GM19043 (cell line): ENCODE measurements around the gene OPTC.

Source experiments
- ATAC-seq: cut with Tn5 transposase; IDR thresholded peaks from one replicate; pipeline ENCODE4 v1.9.1; 2021; ENCODE audit warnings: low read depth; ENCODE audit not compliant: unreplicated experiment

OPTC gene

GRCh38 chr1:203528976-203529835 is 35.3 kb downstream of the OPTC start:
- ATAC-seq = no peak

- ATAC-seq = no peak
Observed at GRCh38 chr1:203531063-203531462, 37.1 kb downstream of the OPTC start.

GRCh38 chr1:203534012-203534411 is 40.1 kb downstream of the OPTC start:
- no peak for ATAC-seq

GRCh38 chr1:203534526-203534925 is 40.6 kb downstream of the OPTC start:
- no peak for ATAC-seq

GRCh38 chr1:203536575-203536974 is 42.6 kb downstream of the OPTC start:
- ATAC-seq = no peak

- no peak for ATAC-seq
Observed at GRCh38 chr1:203536980-203537455, 43.1 kb downstream of the OPTC start.

GRCh38 chr1:203537806-203538464 is 44.0 kb downstream of the OPTC start:
- no peak for ATAC-seq

GRCh38 chr1:203538726-203539125 is 44.8 kb downstream of the OPTC start:
- ATAC-seq = no peak

- no peak for ATAC-seq
Observed at GRCh38 chr1:203539831-203540546, 46.0 kb downstream of the OPTC start.

GRCh38 chr1:203544485-203544884 is 50.5 kb downstream of the OPTC start:
- ATAC-seq = no peak

GRCh38 chr1:203544978-203545816 is 51.2 kb downstream of the OPTC start:
- ATAC-seq = no peak

- no peak for ATAC-seq
Observed at GRCh38 chr1:203546274-203546673, 52.3 kb downstream of the OPTC start.

GRCh38 chr1:203547147-203547546 is 53.2 kb downstream of the OPTC start:
- ATAC-seq = no peak

- no peak for ATAC-seq
Observed at GRCh38 chr1:203547771-203548421, 53.9 kb downstream of the OPTC start.

- no peak for ATAC-seq
Observed at GRCh38 chr1:203548892-203549291, 54.9 kb downstream of the OPTC start.

- ATAC-seq = no peak
Observed at GRCh38 chr1:203549309-203549708, 55.4 kb downstream of the OPTC start.

GRCh38 chr1:203550846-203551245 is 56.9 kb downstream of the OPTC start:
- ATAC-seq = no peak

- ATAC-seq = no peak
Observed at GRCh38 chr1:203551550-203551949, 57.6 kb downstream of the OPTC start.

GRCh38 chr1:203553496-203553895 is 59.5 kb downstream of the OPTC start:
- ATAC-seq = no peak

- no peak for ATAC-seq
Observed at GRCh38 chr1:203554071-203554470, 60.1 kb downstream of the OPTC start.
